ENCODE data around the gene IPP.
"Not testable (repeated sequence)": the region's sequence is repeated elsewhere in the genome, so short reads cannot be mapped to it uniquely, and the experiment has no call there.

IPP gene

GRCh38 chr1:45721207-45721606 lies 29.2 kb downstream of the IPP start:
- no peak for TF ChIP-seq CTCF (IDR thresholded peaks at IDR 0.05)
- no peak overlapping the region for H3K27ac ChIP-seq
- H3K36me3 ChIP-seq = no peaks in the 10 kb centered on the region
- H3K27me3 ChIP-seq = no peaks in the 10 kb centered on the region
- no peak overlapping the region for H3K4me3 ChIP-seq (ENCODE audit: low read depth in 1 of 2, low read length in 1 of 2)
- no peaks in the 10 kb centered on the region for H3K9me3 ChIP-seq
- peaks cover 10% of the 10 kb centered on the region in 2 experiments for H3K4me1 ChIP-seq (ENCODE audit: control insufficient read depth in 1 of 2, insufficient read depth in 1 of 2, low read depth in 1 of 2, low read length in 1 of 2)

DNA sequence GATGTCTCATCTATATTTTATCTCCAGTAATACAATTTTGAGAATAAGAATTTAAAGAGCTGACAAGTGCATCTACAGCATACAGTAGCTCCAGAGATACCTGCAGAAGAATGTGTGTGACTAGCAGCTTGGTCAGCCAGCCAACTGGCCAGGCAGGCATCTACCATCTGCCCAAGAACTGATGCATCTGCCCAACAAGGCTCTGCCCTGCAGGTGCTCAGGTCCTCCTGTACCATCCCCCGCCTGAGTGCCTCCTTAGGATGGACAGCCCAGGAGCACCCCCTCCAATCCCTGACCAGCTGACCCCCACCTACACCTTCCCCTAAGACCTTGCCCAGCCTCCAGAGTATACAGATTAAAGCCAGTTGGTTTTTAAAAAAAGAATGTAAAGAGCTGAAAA lies 32.2 kb downstream of the IPP start:
- Histone ChIP-seq H3K27me3 (no peaks in the 10 kb centered on the region), H3K9me3 (no peaks in the 10 kb centered on the region), H3K4me1 (ENCODE audit: control insufficient read depth in 1 of 2, insufficient read depth in 1 of 2, low read depth in 1 of 2, low read length in 1 of 2) (peaks cover 8% of the 10 kb centered on the region in 2 experiments), H3K36me3 (no peaks in the 10 kb centered on the region), H3K4me3 (ENCODE audit: low read depth in 1 of 2, low read length in 1 of 2) (no peak overlapping the region), H3K27ac (no peak overlapping the region)
- no peak for TF ChIP-seq CTCF (IDR thresholded peaks at IDR 0.05)

- not testable (repeated sequence) for H3K4me3 ChIP-seq (ENCODE audit: low read depth in 1 of 2, low read length in 1 of 2)
Observed at GRCh38 chr1:45717386-45717785, 33.1 kb downstream of the IPP start.

DNA sequence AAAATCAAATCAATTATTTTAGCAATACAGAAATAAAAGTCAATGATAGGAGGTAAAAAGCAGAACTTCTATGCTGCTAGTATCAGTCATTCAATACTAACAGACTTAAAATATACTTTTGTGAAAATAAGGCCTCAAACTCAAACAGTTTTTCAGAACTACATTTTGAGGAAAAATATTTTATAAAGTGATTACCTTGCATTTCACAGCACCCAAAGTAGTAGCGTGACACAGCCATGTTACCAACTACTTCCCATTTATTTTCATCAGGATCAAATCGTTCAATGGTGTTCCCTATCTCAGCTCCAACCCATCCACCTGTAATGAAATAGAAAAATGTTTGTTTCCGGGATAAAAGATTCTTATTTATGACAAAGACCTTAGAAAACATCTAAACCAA lies 33.8 kb downstream of the IPP start:
- Histone ChIP-seq H3K36me3 (no peaks in the 10 kb centered on the region), H3K27ac (no peak overlapping the region), H3K4me1 (ENCODE audit: control insufficient read depth in 1 of 2, insufficient read depth in 1 of 2, low read depth in 1 of 2, low read length in 1 of 2) (no peaks in the 10 kb centered on the region), H3K4me3 (ENCODE audit: low read depth in 1 of 2, low read length in 1 of 2) (no peak overlapping the region), H3K27me3 (no peaks in the 10 kb centered on the region), H3K9me3 (no peaks in the 10 kb centered on the region)
- no peak for TF ChIP-seq CTCF (IDR thresholded peaks at IDR 0.05)

More at GRCh38 chr1:45717386-45717785, 33.1 kb downstream of the IPP start:
- H3K4me1 ChIP-seq (ENCODE audit: control insufficient read depth in 1 of 2, insufficient read depth in 1 of 2, low read depth in 1 of 2, low read length in 1 of 2); H3K9me3 ChIP-seq; H3K27ac ChIP-seq; H3K36me3 ChIP-seq; H3K27me3 ChIP-seq: not testable (repeated sequence)

- TF ChIP-seq CTCF (IDR thresholded peaks at IDR 0.05) = no peak
- H3K27me3 ChIP-seq = no peaks in the 10 kb centered on the region
- H3K4me3 ChIP-seq (ENCODE audit: low read depth in 1 of 2, low read length in 1 of 2) = no peak overlapping the region
- no peaks in the 10 kb centered on the region for H3K4me1 ChIP-seq (ENCODE audit: control insufficient read depth in 1 of 2, insufficient read depth in 1 of 2, low read depth in 1 of 2, low read length in 1 of 2)
- no peaks in the 10 kb centered on the region for H3K9me3 ChIP-seq
- H3K27ac ChIP-seq = no peak overlapping the region
- no peaks in the 10 kb centered on the region for H3K36me3 ChIP-seq
Observed at GRCh38 chr1:45713711-45714110, 36.7 kb downstream of the IPP start.

DNA sequence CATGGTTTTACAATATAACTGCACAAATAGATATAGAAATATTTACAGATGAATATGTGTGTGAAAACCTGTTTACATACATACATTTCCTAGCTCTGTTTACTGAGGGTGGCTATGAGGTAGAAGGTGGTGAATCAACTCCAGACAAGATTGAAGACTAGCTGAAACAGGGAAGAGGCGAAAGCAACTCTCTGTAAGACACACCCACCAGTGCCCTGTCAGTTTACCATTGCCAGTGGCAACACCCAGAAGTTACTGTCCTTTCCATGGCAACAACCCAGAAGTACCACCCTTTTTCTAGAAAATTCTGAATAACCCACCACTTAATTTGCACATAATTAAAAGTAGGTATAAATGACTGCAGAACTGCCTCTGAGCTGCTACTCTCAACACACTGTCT lies 45.8 kb downstream of the IPP start:
- Histone ChIP-seq H3K4me3 (ENCODE audit: low read depth in 1 of 2, low read length in 1 of 2) (no peak overlapping the region), H3K36me3 (no peaks in the 10 kb centered on the region), H3K9me3 (no peaks in the 10 kb centered on the region), H3K4me1 (ENCODE audit: control insufficient read depth in 1 of 2, insufficient read depth in 1 of 2, low read depth in 1 of 2, low read length in 1 of 2) (no peaks in the 10 kb centered on the region), H3K27ac (no peak overlapping the region), H3K27me3 (no peaks in the 10 kb centered on the region)
- TF ChIP-seq CTCF (IDR thresholded peaks at IDR 0.05) = no peak
